GM19023 (cell line): Measurements from ENCODE around the gene ECHS1.
A peak's percentile ranks its signal among the peaks of the same experiment; 100 is the strongest.
"Not testable (repeated sequence)": the region's sequence is repeated elsewhere in the genome, so short reads cannot be mapped to it uniquely, and the experiment has no call there.

ENCODE experiments used
- ATAC-seq: cut with Tn5 transposase; IDR thresholded peaks from one replicate; pipeline ENCODE4 v1.9.1; 2021; ENCODE audit warnings: mild to moderate bottlenecking, moderate library complexity; ENCODE audit not compliant: unreplicated experiment

ECHS1 gene

DNA sequence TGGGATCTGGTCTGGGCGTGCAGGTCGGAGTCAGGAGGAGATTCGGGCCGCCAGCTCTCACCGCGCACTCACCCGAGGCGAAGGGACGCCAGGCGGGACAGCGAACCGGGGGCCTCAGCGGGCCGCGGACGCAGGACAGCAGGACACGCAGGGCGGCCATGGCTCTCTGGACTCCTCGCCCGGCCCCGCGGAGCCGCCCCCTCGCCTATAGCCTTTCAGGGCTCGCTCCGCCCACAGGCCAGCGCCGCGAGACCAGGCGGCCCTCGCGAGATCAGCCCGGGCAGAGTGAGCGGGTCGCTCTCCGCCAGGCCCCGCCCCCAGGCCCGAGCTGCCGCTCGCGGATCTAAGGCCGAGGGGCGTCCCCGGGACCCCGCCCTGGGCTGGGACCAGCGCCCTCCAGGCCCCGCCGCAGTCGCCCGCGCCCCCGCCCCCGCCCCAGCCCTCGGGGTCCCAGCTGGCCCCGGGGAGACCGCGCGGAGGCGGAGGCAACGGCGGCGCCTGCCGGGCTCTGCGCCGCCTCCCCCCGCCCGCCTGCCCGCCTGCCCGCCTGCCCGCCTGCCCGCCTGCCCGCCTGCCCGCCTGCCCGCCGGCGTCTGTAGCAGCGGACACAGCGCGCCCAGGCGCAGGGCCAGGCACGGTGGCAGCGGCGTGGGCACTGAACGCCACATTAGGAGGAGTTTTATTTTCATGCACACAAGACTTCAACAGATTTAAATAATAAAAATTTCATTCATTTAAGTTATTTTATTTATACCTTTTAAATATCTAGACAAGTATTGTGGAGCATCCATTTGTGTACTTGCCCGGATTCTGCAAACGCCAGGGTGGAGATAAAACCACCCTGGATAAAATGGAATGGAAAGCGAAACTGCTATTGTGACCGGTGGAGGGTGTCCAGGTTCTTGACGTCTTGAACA is at the start of gene ECHS1:
ECHS1 (minus strand) TSS at position 181 of the 917 bp plus-strand sequence; CDS start at position 160, 21 bp downstream.
- ATAC-seq, result peak; percentile 96

DNA sequence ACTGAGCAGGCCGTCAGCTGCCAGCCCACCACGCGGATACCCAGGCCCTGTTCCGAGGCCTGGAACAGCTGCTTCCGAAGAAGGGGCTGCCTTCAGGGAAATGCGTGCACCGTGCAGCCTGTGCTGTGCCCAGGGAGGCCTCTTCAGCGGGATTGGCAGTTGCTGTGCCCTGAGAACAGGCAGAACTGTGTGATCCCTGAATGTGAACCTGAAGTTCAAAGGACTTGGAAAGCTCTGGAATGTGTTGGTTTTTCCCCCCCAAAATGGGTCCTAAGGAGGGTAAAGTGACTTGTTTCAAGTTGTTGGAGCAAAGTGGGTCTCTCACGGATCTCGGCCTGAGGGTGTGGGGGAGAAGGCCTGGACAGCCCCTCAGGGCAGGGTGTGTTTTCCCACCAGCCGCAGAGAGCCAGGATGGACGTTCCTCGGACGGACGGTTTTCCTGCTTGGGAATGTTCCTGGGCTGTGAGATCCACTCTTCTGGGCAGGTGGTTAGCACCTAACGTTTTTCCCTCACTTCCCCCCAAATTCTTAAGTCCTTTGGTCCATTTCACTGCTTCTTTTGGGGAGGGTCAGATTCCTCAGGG is 49.2 kb upstream of the ECHS1 start:
- no peak for ATAC-seq

- ATAC-seq, result no peak
These were observed 48.4 kb upstream of the ECHS1 start for GRCh38 chr10:133421336-133422222.

- no peak for ATAC-seq
These were observed 47.4 kb upstream of the ECHS1 start for GRCh38 chr10:133420579-133420978.

GRCh38 chr10:133420028-133420427 is 46.9 kb upstream of the ECHS1 start:
- ATAC-seq, result no peak

- ATAC-seq, result no peak
These were observed 46.2 kb upstream of the ECHS1 start for GRCh38 chr10:133419211-133419950.

GRCh38 chr10:133418289-133418993 is 45.3 kb upstream of the ECHS1 start:
- no peak for ATAC-seq

- no peak for ATAC-seq
These were observed 42.6 kb upstream of the ECHS1 start for GRCh38 chr10:133415752-133416151.

GRCh38 chr10:133414401-133414800 is 41.2 kb upstream of the ECHS1 start:
- ATAC-seq, result not testable (repeated sequence)

- ATAC-seq, result no peak
These were observed 39.2 kb upstream of the ECHS1 start for GRCh38 chr10:133412381-133412711.

- no peak for ATAC-seq
These were observed 38.6 kb upstream of the ECHS1 start for GRCh38 chr10:133411523-133412380.

- ATAC-seq, result no peak
These were observed 32.8 kb upstream of the ECHS1 start for GRCh38 chr10:133405844-133406527.

GRCh38 chr10:133405272-133405671 is 32.1 kb upstream of the ECHS1 start:
- ATAC-seq, result no peak

DNA sequence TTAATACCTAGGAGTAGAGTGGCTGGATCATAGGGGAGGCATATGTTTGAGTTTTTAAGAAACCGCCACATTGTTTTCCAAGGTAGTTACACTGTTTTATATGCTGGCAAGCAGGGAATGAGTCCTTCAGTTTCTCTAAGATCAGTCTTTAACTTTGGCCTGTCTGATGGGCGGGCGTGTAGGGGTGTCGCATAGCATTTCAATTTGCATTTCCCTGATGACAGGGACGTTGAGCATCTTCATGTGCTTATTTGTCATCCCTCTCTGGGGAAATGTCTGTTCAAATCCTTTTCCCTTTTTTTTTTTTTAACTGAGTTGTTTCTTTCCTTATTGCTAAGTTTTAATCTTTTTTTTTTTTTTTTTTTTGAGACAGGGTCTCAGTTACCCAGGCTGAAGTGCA is 30.6 kb upstream of the ECHS1 start:
- ATAC-seq, result no peak

GRCh38 chr10:133403359-133403758 is 30.2 kb upstream of the ECHS1 start:
- ATAC-seq, result no peak

DNA sequence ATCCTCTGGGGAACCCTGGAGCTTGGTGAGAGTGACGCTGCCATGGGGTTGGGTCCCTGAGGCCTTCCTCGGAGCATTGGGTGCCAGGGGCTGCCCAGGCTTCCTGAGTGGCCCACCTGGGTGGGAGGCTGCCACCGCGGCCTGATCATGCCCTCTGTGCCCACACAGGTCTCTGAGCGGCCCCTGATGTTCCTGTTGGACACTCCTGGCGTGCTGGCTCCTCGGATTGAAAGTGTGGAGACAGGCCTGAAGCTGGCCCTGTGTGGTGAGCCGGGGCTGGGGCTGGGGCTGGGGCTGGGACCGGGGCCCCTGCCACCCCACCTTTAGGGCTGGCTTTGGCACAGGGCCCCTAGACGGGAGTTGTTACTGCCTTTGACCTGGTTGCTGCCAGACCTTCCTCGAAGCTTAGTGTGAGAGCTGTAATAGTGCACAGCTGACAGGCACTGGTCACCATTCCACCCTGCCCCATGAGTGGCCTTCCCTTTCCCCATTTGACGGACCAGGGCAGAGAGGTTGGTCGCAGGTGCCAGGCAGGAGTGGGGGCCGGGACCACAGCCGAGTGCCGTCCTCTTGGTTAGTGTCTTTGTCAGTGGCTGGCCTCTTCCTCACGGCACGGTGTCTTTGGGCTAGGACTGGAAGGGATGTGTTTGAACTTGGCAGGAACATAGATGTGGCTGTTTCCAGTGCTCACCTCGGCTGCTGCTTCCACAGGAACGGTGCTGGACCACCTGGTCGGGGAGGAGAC is 29.0 kb upstream of the ECHS1 start:
- ATAC-seq, result no peak

- ATAC-seq, result peak; percentile 13
These were observed 28.3 kb upstream of the ECHS1 start for GRCh38 chr10:133401500-133401899.
